Stimulated activated CD4-positive, alpha-beta T cell treated with anti-CD3 and anti-CD28 coated beads, Interleukin-1b, Interleukin-23, amount 100 ng/mL, for 4 hours (primary cell): ENCODE measurements around the gene TUBB3.
"Not testable (repeated sequence)": the region's sequence is repeated elsewhere in the genome, so short reads cannot be mapped to it uniquely, and the experiment has no call there.

ENCODE experiments used
- DNase-seq, 2 donors: peaks; one replicate each; pipeline ENCODE4 v3.0.0-alpha.2; 2020; ENCODE audit warnings: low read depth in 2 of 2

Gene TUBB3

DNA sequence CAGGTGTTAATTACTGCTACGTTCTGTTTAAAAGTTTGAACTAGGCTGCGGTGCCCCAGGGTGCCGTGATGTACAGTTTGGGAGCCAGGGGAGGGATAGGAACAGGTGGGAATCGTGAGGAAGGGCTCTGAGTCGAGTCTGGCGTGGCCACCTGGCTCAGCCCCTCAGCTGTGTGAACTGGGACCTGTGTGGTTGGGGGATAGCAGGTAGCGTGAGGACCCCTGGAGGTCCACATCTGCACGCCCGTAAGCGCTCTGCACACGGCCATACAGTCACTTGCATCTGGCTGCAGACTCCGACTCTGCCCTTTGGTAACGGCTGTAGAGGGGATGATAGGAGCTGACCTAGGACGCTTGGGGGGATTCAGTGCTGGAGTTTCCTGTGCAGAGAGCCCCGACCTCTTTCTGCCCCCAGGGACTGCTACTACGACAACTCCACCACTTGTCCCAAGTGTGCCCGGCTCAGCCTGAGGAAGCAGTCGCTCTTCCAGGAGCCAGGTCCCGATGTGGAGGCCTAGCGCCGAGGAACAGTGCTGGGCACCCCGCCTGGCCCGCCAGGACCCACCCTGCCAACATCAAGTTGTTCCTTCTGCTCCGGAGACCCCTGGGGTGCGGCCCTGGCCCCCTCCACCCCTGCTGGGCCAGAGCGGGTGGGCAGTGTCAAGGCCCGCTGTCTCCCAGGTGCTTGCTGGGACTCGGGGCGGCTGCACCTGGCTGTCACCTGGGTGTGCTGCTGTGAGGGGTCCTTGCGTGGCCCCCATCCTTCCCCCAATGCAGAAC lies 42.5 kb downstream of the TUBB3 start:
- no peak for DNase-seq

DNA sequence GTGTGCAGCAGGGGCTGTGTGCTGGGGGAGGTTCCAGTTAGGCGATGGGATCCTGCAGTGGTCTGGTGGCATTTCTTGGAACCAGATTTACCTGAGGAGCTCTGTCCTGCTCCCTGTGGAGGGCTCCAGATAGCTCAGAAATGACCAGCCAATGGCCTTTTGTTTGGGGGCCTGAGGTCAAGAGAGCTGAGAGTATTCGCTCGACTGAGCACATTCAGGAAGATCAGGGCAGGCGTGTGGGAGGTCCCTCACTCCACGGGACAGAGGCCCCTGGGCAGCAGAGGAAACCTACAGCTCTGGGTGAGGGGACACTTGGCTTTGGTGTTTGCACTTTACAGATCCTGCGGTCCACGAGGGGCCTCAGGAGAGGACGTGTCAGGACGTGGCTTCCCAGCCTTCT lies 43.6 kb downstream of the TUBB3 start:
- no peak for DNase-seq

DNA sequence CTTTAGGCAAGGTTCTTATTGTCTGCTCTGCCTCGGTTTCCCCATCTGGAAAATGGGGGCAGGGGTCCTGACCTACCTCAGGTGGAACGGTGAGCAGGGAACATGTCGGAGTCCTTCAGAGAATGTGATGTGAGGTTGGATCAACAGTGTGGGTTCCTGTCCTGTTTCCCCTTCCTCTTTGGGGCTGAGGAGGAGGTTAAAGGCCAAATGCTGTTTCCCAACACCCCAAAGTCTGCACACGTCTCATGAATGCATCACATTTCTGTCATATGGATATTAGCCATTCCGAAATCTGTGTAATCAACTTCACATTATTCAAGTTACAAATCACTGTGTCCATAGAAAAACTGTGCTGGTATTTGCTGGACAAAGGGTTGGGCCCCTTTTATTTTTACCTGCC lies 44.3 kb downstream of the TUBB3 start:
- not testable (repeated sequence) for DNase-seq

DNA sequence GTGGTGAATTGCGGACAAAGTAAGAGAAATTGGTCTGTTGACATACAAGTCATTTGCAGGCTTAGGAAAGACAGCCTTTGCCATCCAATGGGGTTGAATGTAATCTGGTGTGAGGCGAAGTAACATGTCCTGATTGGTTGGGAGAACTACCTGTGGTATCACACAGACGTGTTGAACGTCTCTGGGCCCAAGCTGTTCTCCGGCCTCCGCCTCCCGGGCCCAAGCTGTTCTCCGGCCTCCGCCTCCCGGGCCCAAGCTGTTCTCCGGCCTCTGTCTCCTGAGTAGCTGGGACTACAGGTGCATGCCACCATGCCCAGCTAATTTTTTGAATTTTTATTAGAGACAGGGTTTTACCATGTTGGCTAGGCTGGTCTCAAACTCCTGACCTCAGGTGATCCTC lies 44.9 kb downstream of the TUBB3 start:
- DNase-seq = not testable (repeated sequence)

DNA sequence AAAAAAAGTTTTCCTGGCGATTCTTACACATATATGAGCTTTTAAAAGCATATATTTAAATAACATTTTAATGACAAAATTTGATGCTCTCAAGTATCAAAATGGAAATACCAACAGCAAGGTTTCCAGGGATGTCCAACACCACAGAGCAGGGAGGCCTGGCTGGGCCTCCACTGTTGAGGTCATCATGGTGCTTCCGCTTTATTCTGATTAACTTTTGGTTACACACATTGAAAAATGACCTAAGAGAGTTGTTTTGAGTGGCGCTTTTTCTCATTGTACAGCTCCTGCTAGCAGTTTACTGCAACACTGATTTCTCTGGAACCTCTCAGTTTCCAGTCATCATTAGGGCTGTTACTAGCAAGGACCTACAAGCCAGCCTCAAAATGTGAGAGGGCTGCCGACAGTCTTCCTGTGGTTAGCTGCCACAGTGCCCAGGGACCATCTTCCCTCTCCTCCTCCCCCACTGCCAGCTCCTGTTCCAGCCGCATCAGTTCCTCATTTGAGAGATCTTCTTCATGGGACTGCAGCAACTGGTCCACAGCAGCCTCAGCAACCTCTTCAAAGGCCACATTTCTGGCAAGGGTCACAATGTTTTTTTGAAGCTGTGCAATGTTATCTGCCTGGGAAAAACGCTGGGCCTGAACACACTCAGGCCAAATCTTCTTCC lies 46.7 kb downstream of the TUBB3 start:
- DNase-seq = no peak

DNA sequence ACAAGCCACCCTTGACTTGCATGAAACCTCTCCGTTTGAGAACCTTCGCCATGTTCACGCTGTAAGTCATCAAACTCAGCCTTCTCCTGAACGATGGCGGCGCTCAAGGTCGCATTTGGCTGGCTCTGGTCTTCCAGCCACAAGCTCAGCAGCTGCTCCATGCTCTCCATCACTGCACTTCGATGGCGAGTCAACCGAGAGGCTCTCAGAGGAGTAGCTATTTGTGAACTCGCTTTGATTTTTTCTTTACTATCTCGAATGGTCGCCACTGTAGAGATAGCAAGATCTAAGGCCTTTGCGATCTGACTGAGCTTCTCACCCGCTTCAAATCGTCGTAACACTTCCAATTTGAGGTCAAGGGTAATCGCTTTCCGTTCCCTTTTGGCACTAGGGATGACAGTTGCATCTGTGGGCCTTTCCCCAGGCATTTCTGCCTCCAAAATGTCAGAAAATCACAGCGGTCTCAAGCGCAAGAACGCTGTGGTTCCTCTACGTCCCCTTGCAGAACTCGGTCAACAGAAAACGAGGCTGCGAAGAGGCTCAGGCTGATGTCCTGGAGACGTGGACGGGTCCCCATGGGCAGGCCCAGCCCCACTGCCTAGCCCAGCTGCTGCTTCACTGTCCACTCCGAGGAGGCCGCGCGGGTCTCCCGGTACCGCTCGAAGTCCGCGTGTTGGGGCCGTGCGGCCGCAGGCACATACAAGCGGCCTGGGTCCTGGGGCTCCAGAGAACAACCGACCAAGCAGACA lies 48.5 kb downstream of the TUBB3 start:
- DNase-seq = no peak

DNA sequence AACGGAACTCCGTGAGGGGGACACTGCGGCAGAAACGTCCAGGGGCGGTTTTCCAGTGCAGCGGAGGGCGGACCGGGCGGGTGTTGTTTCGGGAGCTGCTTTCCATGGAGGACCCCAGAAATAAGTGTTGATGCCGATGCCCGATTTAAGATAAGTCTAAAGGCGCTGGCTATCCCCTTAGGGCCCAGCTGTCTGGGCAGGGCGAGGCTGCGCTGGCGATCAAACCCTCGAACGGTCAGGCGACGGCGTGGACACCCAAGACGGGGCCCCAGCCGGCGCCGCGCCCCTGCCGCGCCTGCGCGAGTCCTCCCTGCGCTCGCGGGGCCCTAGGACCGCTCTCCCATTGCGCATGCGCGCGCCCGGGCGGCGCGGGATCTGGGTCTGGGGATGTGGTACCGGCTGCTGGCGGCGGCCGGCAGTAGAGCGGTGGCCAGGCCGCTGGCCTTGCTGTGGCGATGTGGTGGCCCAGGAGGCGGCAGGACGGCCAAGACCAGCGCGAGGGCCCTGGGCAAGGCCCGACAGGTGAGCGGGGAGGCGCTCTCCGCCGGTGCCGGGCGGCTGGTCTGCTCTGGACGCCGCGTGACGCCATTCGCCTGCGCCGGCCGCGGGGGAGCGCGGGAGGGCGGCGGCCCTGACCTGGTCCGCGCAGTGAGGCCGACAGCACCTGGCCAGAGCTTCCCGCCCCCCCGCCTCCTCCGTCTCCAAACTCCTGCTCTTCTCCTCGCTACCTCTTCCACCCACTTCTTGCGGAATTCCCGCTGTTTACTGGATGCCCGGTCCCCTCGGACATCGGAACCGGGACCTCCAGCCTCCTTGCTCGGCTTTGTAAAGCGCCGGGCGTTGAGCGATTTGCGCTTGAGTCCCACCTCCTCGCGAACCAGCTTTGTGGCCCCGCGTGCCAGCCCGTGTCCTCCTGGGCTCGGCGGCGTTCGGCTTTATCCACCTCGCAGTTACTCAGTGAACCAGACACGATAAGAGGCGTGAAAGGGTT lies 49.4 kb downstream of the TUBB3 start:
- DNase-seq = peak; percentile 88 to 89

DNA sequence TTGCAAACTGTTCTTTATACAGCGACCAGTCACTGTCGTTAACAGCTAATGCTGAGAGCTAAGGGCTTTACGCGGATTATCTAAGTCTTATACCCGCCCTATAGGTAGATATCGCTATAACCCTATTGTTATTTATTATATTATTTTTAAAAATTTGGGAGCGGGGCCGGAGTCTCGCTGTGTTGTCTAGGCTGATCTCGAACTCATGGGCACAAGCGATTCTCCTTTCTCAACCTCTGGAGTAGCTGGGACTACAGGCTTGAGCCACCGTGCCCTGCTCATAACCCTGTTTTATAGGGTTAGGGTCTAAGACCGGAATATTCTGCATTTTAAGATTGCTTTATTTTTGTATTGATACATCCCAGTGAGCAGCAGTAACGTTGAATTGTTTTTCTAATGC lies 50.1 kb downstream of the TUBB3 start:
- DNase-seq = no peak

DNA sequence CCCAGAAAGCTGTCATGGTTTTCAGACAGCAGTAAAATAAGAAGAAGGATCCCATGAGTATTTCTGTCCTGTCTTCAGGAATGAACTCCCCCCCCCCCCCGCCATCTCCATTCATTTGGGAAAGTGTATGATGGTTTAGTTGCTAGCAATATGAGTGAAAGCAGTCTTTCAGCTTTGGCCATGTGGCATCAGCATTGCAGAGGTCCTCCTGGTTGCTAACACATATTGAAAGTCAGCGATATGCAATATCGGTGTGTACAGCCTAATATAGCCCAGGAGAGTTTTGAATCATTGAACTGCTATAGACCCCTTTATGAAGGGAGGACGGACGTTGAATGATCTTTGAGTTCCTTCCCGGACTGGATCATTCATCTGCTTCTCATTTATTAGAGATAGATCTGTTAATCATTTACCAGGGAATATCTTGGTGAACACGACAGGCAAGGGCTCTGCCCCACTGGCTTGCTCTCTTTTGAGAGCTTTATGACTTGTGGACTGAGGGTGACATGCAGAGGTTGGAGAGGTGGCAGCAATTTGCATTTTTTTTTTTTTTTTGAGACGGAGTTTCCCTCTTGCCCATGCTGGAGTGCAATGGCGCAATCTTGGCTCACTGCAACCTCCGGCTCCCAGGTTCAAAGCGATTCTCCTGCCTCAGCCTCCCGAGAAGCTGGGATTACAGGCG lies 50.7 kb downstream of the TUBB3 start:
- no peak for DNase-seq

DNA sequence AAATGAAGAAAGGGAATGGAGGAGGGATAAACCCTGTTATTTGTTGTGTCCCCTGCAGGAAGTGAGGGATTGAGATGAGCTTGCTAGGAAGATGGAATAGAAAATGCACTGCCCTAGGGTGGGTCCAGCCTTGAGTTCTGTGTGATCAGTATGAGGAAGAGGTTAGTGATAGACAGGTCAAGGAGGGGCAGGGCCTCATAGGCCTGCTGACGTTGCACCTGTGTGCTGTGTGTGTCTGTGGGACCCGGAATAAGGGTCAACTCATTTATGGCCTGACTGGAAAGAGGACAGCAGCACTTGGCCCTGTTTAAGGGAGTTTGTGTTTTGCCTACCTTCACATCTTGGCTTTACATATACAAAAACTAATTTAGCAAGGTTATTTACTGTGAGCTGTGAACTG lies 51.7 kb downstream of the TUBB3 start:
- DNase-seq = no peak

DNA sequence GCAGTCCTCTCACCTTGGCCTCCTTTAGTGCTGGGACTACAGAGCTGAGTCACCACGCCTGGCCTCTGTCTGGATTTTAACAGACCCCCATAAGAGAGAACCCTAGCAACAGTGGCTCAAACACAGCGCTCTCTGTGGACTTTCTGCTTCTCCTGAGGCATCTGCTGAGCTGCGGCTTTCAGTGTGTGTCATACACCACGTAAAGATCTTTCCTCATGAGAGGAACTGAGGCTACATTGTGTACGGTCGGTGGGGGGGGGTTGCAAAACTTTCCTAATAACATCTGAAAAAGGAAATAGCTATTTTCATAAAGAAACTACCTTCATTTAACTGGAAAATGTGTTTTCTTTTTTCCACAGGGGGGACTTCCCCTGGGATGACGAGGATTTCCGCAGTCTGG lies 58.3 kb downstream of the TUBB3 start:
- DNase-seq = no peak

DNA sequence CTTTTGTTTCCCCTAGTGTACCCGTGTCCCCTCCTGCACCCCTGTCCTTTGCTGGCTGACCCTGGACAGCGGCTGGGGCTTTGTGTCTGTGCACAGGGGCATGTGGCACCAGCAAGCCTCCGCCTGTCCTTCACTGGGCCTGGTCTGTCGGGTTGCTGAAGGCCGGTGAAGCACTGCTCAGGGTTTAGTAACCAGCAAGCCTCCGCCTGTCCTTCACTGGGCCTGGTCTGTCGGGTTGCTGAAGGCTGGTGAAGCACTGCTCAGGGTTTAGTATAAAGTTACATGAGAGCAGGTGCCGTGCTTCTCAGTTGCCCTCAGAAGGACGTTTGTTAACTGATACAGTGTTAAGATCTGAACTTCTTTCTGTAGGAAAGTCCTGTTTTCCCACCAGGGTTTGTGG lies 59.2 kb downstream of the TUBB3 start:
- DNase-seq = no peak

DNA sequence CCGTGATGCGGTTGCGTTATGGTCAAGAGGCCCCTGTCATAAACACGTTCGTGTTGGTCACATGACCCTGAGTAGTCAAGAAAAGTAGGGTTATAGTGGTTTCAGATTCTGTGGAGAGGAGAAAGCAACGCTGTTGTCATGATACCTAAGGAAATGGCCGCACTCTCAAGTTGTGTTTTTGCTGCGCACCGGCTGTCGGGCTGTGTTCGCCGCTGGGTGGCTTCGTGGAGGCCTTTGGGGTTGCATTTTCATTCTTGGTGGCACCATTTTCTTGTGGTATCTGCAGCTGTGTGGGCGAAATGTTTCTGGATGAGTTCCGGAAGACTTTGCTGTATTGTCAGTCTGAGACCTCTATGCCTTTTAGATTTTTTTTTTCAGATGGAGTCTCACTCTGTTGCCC lies 60.4 kb downstream of the TUBB3 start:
- DNase-seq = no peak

DNA sequence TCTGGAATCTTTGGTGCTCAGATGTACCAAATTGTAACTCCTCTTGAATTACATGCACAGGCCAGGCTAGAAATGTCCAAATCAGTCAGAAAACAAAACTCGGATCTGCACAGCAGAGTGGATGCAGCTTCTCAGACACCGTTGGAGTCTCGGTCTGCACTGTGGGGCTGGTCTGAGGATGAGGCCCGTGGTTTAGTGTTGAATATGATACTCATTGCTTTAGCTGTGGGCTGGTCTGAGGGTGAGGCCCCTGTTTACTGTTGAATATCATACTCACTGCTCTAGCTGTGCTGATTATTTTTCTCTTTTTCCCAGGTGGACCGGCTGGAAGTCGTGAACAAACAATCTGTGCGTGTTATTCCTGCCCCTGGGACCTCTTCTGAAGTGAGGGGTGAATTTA lies 61.1 kb downstream of the TUBB3 start:
- DNase-seq = no peak

DNA sequence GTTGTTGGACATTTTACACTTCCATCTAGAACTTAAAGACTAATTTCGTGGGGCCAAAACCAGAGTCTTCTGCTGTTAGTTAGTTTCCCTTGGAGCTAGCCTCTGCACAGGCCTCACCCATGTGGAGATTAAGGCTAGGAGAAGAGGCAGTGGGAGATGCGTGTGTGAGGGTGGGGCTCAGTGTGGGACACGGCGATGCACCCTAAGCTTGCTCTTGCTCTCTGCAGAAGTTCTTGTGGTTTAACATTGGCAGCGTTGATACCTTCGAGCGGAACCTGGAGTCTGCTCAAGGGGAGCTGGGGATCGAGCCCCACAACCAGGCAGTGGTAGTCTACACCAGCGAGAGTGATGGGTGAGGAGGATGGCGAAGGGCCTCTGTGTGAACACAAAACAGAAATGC lies 62.1 kb downstream of the TUBB3 start:
- DNase-seq = no peak
